ENCODE results near the gene PAQR7.

Gene PAQR7

DNA sequence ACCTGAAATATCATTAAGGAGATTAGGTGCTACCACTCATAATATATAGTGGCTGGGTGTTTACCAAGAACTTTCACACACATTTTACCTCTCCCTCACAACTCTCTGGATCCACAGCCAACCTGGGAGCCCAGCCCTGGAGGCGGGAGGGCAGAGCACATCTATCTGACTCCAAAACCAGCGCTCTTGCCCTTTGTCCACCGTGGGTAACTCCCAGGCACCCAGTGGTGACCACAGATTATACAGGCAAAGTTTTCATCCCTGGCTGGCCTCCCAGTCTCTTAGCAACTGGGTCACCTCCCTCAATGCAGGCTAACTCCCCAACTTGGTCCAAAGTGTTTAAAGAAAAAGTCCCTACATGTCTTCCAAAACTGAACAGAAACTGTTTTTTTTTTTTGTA lies 2.4 kb downstream of the PAQR7 start:
- DNase-seq, result peak in 1 of 2 experiments; percentile 61
- TF ChIP-seq GATA1 (IDR thresholded peaks at IDR 0.05; ENCODE audit: low read depth, low read length) (no peak), POLR2A (IDR thresholded peaks at IDR 0.05; ENCODE audit: low read length) (no peak)

DNA sequence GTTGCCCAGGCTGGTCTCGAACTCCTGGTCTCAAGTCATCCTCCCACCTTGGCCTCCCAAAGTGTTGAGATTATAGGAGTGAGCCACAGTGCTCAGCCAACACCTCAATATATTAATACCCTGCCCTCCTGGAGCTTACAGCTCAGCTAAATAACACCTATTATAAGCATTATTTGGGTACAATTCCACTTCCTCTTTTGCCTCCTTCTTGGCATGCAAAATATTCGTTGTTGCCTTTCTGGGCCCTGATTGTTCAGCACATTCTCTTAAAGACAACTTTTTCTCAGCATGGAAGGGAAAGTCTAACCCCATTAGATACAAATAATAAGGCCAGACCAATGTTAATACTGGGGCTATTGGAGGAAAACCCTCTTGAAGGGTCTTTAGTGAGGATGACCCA lies 2.8 kb downstream of the PAQR7 start:
- no peak for DNase-seq
- TF ChIP-seq GATA1 (IDR thresholded peaks at IDR 0.05; ENCODE audit: low read depth, low read length), result no peak
- no peak for TF ChIP-seq POLR2A (IDR thresholded peaks at IDR 0.05; ENCODE audit: low read length)

- no peak for TF ChIP-seq GATA1 (IDR thresholded peaks at IDR 0.05; ENCODE audit: low read depth, low read length)
- TF ChIP-seq POLR2A (IDR thresholded peaks at IDR 0.05; ENCODE audit: low read length), result no peak
- no peak for DNase-seq
These were observed 3.6 kb downstream of the PAQR7 start for GRCh38 chr1:25871704-25872494.

GRCh38 chr1:25871086-25871703 lies 4.3 kb downstream of the PAQR7 start:
- TF ChIP-seq POLR2A (IDR thresholded peaks at IDR 0.05; ENCODE audit: low read length) (no peak), GATA1 (IDR thresholded peaks at IDR 0.05; ENCODE audit: low read depth, low read length) (no peak)
- no peak for DNase-seq

- no peak for DNase-seq
- no peak for TF ChIP-seq POLR2A (IDR thresholded peaks at IDR 0.05; ENCODE audit: low read length)
- no peak for TF ChIP-seq GATA1 (IDR thresholded peaks at IDR 0.05; ENCODE audit: low read depth, low read length)
These were observed 4.9 kb downstream of the PAQR7 start for GRCh38 chr1:25870614-25871013.

GRCh38 chr1:25869909-25870606 lies 5.5 kb downstream of the PAQR7 start:
- DNase-seq, result peak in 1 of 2 experiments; percentile 43
- no peak for TF ChIP-seq GATA1 (IDR thresholded peaks at IDR 0.05; ENCODE audit: low read depth, low read length)
- TF ChIP-seq POLR2A (IDR thresholded peaks at IDR 0.05; ENCODE audit: low read length), result no peak

- TF ChIP-seq GATA1 (IDR thresholded peaks at IDR 0.05; ENCODE audit: low read depth, low read length), result no peak
- TF ChIP-seq POLR2A (IDR thresholded peaks at IDR 0.05; ENCODE audit: low read length), result no peak
- no peak for DNase-seq
These were observed 8.1 kb downstream of the PAQR7 start for GRCh38 chr1:25867210-25867991.

- no peak for DNase-seq
- TF ChIP-seq GATA1 (IDR thresholded peaks at IDR 0.05; ENCODE audit: low read depth, low read length) (no peak), POLR2A (IDR thresholded peaks at IDR 0.05; ENCODE audit: low read length) (no peak)
These were observed 9.2 kb downstream of the PAQR7 start for GRCh38 chr1:25866288-25866687.

DNA sequence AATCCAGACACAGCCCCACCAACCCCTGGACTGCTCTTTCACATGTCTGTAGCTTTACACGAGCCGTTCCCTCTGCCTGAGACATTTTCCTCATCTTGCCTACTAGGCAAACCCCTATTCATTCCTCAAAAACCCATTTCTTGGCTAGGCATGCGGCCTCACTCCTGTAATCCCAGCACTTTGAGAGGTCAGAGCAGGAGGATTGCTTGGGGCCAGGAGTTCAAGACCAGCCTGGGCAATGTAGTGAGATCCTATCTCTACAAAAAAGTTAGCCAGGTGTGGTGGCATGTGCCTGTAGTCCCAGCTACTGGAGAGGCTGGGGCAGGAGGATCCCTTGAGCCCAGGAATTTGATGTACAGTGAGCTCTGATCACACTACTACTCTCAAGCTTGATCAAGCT lies 11.1 kb downstream of the PAQR7 start:
- no peak for DNase-seq
- TF ChIP-seq POLR2A (IDR thresholded peaks at IDR 0.05; ENCODE audit: low read length) (no peak), GATA1 (IDR thresholded peaks at IDR 0.05; ENCODE audit: low read depth, low read length) (no peak)

DNA sequence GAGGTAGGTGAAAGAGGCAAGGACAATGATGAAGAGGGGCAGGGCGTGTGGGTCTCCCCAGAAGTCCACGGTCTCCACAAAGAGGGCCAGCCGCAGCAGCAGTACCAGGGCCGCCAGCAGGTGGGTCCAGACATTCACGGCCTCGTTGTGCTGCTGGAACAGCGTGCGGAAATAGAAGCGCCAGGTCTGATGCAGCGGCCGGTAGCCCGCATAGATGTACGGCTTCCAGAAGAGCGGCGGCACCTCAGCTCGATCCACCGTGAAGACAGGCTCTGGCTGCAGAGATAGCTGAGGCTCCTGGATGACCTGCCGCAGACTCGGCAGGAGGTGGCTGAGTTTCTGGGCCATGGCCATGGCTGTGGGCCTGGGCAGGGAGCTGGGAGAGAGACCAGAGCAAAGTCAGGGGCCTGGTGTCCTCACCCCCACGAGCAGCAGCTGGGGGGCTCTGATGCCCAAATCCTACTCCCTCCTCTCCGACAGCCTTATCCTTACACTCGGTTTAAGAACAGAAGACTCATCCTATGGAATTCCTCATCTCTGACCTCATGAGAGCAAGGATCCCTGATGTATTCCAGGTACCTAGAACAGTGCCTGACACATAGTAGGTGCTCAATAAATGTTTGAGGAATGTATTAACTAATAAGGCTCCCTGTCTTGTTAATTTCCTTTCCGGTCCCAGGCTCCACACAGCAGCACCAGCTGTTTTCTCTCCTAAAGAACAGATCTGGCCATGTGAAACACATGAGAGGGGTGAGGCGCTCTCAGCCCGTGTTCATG lies 11.8 kb downstream of the PAQR7 start:
- DNase-seq, result no peak
- TF ChIP-seq POLR2A (IDR thresholded peaks at IDR 0.05; ENCODE audit: low read length) (no peak), GATA1 (IDR thresholded peaks at IDR 0.05; ENCODE audit: low read depth, low read length) (no peak)

GRCh38 chr1:25862785-25863485 lies 12.6 kb downstream of the PAQR7 start:
- DNase-seq, result no peak
- no peak for TF ChIP-seq POLR2A (IDR thresholded peaks at IDR 0.05; ENCODE audit: low read length)
- TF ChIP-seq GATA1 (IDR thresholded peaks at IDR 0.05; ENCODE audit: low read depth, low read length), result no peak

Data from erythroblast (primary cell).